ENCODE data around the gene NPIPA8.
"Not testable (repeated sequence)": the region's sequence is repeated elsewhere in the genome, so short reads cannot be mapped to it uniquely, and the experiment has no call there.

NPIPA8 gene

GRCh38 chr16:18270171-18270570 lies 66.4 kb downstream of the NPIPA8 start:
- not testable (repeated sequence) for DNase-seq
